Measurements from ENCODE around the gene KCNC2.

Gene KCNC2

DNA sequence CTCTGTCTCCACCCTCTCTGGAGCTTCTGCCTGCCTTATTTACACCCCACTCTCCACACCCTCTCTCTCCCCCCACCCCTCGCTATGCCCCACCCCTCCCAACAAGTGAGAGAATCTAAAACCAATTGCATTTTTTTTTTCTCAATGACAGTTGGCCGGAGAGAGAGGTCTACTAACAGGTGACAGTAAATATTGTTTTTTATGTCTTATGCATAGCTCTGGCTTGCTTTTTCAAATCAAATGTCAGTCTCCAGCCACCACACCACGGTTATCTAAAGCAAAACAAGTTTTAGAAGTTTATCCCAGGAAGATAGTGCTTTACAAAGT lies at the start of gene KCNC2:
Gene KCNC2 (minus strand): TSS at position 28 of the 327 bp plus-strand sequence.
- Histone ChIP-seq H3K9ac (no peak within 1 kb of the TSS), H3K4me1 (peaks cover 6% of the 10 kb centered on the region), H3K4me3 (no peak within 1 kb of the TSS), H3K27ac (no peak within 1 kb of the TSS), H3K36me3 (no peaks in the 10 kb centered on the region), H4K20me1 (no peaks in the 10 kb centered on the region), H3K9me3 (peaks cover 31% of the 10 kb centered on the region), H3K4me2 (no peak within 1 kb of the TSS), H3K27me3 (no peaks in the 10 kb centered on the region)
- TF ChIP-seq Cebpa-rat (IDR thresholded peaks at IDR 0.05) = no peak

DNA sequence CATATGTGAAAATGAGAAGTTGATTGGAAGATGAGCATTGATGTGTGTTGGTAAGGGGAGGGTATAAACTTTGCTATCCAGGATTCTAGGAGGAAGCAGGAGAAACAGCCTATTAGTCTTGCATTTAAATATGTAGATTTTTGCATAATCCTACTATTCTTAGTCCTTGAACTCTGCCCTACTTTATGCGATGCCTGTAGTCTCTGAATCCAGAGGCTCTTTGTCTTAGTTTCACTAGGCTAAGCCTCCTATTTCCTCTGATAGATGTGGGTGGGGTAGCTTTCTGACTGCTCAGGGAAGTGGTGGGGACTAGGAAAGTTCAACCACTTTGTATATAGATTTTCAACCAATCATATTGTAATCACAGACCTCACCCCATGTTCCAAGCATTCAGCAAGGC lies 49.5 kb upstream of the KCNC2 start:
- H3K4me2 ChIP-seq = no peak overlapping the region
- H3K4me1 ChIP-seq = no peaks in the 10 kb centered on the region
- H3K9ac ChIP-seq = no peak overlapping the region
- H3K27ac ChIP-seq = no peak overlapping the region
- H4K20me1 ChIP-seq = no peaks in the 10 kb centered on the region
- no peak overlapping the region for H3K4me3 ChIP-seq
- no peaks in the 10 kb centered on the region for H3K9me3 ChIP-seq
- no peak for TF ChIP-seq Cebpa-rat (IDR thresholded peaks at IDR 0.05)
- no peaks in the 10 kb centered on the region for H3K27me3 ChIP-seq
- no peaks in the 10 kb centered on the region for H3K36me3 ChIP-seq

DNA sequence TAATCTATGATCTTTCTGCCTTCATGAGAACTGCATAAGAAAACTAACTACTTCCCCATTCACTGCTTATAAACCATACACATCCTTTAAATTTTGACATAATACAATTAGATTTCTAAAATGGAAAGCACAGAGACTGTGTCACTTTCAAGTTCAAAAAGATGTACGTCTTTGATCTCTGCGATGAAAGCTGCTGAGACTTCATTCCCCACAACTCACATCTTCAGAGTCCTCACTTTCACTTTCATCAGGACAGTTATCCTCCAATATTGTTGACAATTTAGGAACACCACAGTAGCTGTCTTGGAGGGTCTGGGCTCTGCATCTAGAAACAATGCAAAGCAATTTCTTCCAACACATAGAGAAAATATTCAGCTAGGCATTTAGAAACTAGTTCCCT lies 47.9 kb upstream of the KCNC2 start:
- no peaks in the 10 kb centered on the region for H3K4me1 ChIP-seq
- H3K9me3 ChIP-seq = no peaks in the 10 kb centered on the region
- no peak overlapping the region for H3K4me2 ChIP-seq
- TF ChIP-seq Cebpa-rat (IDR thresholded peaks at IDR 0.05) = no peak
- H3K4me3 ChIP-seq = no peak overlapping the region
- no peaks in the 10 kb centered on the region for H4K20me1 ChIP-seq
- H3K36me3 ChIP-seq = no peaks in the 10 kb centered on the region
- no peak overlapping the region for H3K27ac ChIP-seq
- no peak overlapping the region for H3K9ac ChIP-seq
- H3K27me3 ChIP-seq = no peaks in the 10 kb centered on the region

DNA sequence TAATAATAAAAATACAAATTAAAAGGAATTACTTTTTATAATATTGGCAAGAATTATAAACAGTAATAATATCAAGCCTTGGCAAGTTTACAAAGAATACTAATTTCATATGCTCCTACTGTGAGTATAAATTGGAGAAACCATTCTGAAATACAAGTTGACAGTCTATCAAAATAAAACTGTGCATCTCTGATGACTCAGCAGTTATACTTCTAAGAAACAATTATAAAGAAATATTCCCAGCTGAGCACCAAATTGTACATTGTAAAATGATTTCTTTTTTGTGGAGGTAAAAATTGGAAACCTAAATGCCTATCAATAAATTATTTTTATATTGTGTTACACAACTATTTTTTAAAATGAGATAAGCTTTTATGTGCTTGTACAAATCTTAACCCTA lies 35.5 kb upstream of the KCNC2 start:
- H3K27ac ChIP-seq = no peak overlapping the region
- no peak for TF ChIP-seq Cebpa-rat (IDR thresholded peaks at IDR 0.05)
- H3K4me2 ChIP-seq = no peak overlapping the region
- H3K36me3 ChIP-seq = no peaks in the 10 kb centered on the region
- no peak overlapping the region for H3K4me3 ChIP-seq
- no peaks in the 10 kb centered on the region for H4K20me1 ChIP-seq
- H3K27me3 ChIP-seq = no peaks in the 10 kb centered on the region
- H3K4me1 ChIP-seq = no peaks in the 10 kb centered on the region
- no peak overlapping the region for H3K9ac ChIP-seq
- H3K9me3 ChIP-seq = no peaks in the 10 kb centered on the region

DNA sequence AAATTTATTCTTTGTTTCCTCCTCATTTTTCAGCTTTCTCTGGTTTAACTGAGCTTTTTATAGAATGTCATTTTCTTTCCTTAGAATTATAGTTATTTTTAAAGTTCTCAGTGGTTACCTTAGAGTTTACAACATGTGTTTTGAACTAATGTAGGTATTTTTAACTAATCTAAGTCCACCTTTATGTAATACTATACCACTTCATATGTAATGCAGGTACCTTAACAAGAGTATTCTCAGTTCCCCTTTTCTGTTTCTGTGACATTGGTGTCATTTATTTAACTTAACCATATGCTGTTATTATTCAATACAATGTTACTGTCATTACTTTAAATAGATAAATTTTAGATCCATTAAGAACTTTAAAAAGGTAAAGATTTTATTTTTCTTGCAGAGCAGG lies 30.3 kb upstream of the KCNC2 start:
- Histone ChIP-seq H3K4me2 (no peak overlapping the region), H3K9ac (no peak overlapping the region), H3K4me1 (no peaks in the 10 kb centered on the region), H3K27me3 (no peaks in the 10 kb centered on the region), H3K9me3 (no peaks in the 10 kb centered on the region), H3K4me3 (no peak overlapping the region), H4K20me1 (no peaks in the 10 kb centered on the region), H3K27ac (no peak overlapping the region), H3K36me3 (no peaks in the 10 kb centered on the region)
- no peak for TF ChIP-seq Cebpa-rat (IDR thresholded peaks at IDR 0.05)

DNA sequence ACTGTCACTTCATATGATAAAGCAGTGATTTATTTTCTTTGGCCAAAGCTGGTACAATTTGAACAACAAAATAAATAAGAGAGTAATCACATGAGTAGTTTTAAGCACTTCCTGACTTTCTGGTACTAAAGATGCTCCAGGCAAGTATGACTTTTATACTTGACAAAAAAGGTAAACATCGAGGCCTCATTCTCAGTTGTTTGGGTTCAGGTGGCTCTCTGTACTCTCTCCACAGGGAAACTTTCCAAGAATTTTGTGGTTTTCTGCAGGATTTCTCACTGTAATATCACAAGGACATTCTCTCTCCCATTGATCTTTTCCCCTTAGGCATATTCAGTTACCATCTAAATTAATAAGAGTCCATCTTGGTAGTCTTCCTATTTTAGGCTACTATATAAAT lies 26.6 kb upstream of the KCNC2 start:
- Histone ChIP-seq H4K20me1 (no peaks in the 10 kb centered on the region), H3K4me3 (no peak overlapping the region)

DNA sequence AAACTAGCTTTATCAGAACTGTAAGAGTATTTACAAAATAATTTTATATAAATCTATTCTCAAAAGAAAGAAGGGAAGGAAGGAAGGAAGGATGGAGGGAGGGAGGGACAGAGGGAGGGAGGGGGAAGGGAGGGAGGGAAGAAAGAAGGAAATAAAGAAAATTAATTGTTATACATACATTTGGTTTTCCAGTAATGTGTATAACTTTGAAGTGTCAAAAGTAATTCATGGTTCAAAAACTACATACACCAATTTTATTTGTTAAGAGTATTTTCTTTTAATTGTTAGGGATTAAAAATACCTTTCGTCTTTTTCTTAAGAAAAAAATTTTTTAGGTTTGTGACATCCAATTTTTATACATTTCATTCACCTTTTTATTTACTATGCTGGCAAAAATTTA lies 17.5 kb upstream of the KCNC2 start:
- Histone ChIP-seq H3K4me3 (no peak overlapping the region), H3K4me2 (no peak overlapping the region), H3K27ac (no peak overlapping the region), H3K36me3 (no peaks in the 10 kb centered on the region), H3K4me1 (no peaks in the 10 kb centered on the region), H3K9ac (no peak overlapping the region), H4K20me1 (no peaks in the 10 kb centered on the region), H3K27me3 (no peaks in the 10 kb centered on the region), H3K9me3 (0 out of 2 replicates have a peak, but pooled peaks cover under 1% of the 10 kb centered on the region)
- TF ChIP-seq Cebpa-rat (IDR thresholded peaks at IDR 0.05) = no peak

More for the DNA sequence above, 26.6 kb upstream of the KCNC2 start:
- Histone ChIP-seq H3K9me3 (no peaks in the 10 kb centered on the region), H3K4me2 (no peak overlapping the region), H3K27me3 (no peaks in the 10 kb centered on the region), H3K36me3 (no peaks in the 10 kb centered on the region), H3K4me1 (no peaks in the 10 kb centered on the region), H3K9ac (no peak overlapping the region), H3K27ac (no peak overlapping the region)
- TF ChIP-seq Cebpa-rat (IDR thresholded peaks at IDR 0.05) = no peak

DNA sequence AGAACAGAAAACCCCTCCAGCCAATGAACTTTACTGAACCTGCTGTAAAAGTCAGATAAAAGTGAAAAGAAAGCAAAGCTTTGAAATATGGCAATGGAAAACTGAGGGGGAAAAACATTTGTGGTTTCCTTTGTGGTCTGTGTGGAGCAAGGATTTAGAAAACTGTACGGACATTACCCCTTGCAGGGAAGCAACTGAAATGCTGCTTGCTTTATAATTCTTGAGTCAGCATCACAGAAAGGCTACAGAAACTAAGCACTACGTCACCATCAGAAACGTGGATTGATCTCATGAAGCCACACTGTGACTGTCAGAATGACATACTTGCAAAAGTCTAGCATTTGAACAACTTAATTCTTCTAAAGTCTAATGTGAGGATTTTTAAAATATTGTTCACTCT lies 2.4 kb upstream of the KCNC2 start:
- H3K27me3 ChIP-seq = no peaks in the 10 kb centered on the region

DNA sequence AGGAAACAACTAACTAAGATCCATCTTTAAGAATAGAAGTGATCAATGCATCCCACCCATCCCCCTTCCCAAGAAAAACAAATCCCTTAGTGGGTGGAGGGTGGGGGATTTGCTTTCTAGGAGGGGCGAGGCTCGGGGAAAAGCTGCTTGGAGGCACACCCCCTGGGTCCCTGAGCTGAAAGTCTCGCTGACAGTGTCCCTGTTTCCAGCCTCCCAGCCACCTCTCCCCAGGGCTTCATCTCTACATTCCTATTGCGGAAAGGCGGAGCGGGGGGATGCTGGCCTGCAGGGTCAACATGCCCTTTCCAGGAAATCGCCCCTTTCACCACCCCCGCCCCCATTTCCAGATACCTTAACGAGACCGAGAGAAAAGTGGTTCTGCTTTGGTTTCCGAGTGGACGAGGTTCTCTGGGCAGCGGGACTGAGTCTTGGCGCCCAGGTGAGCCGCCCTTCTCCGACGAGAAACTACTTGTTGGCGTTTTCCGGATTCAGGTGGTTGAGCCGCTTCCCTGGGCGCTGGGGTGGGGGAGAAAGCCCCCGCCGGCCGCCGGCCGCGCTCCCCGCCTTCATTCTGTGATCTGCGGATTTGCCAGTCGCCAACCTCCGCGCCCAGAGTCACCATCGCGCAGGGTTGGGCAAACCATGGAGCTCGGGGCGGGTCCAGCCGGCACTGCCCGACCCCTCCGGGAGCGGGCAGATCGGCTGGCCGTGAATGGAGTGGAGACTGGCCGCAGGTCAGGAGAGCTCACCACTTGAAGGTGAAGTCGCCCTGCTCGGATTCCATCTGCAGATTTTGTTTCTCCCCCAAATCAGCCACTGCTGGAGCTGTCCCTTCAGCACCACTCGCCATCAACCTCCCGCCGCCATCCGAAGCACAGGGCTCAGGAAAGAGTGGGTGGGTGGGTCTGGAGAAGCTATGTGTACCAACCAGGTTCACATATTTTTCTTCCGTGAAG lies 505 bp downstream of the KCNC2 start:
- Histone ChIP-seq H3K36me3 (no peaks in the 10 kb centered on the region), H3K4me1 (peaks cover 6% of the 10 kb centered on the region), H3K27ac (no peak overlapping the region), H3K4me2 (no peak overlapping the region), H3K9me3 (peaks cover 31% of the 10 kb centered on the region), H4K20me1 (no peaks in the 10 kb centered on the region), H3K4me3 (no peak overlapping the region), H3K9ac (no peak overlapping the region), H3K27me3 (no peaks in the 10 kb centered on the region)
- no peak for TF ChIP-seq Cebpa-rat (IDR thresholded peaks at IDR 0.05)

More for the DNA sequence above, 2.4 kb upstream of the KCNC2 start:
- peaks cover 24% of the 10 kb centered on the region for H3K9me3 ChIP-seq
- H3K4me2 ChIP-seq = no peak overlapping the region
- H3K27ac ChIP-seq = no peak overlapping the region
- peaks cover 6% of the 10 kb centered on the region for H3K4me1 ChIP-seq
- H3K36me3 ChIP-seq = no peaks in the 10 kb centered on the region
- no peak overlapping the region for H3K9ac ChIP-seq
- no peaks in the 10 kb centered on the region for H4K20me1 ChIP-seq
- no peak overlapping the region for H3K4me3 ChIP-seq
- no peak for TF ChIP-seq Cebpa-rat (IDR thresholded peaks at IDR 0.05)

DNA sequence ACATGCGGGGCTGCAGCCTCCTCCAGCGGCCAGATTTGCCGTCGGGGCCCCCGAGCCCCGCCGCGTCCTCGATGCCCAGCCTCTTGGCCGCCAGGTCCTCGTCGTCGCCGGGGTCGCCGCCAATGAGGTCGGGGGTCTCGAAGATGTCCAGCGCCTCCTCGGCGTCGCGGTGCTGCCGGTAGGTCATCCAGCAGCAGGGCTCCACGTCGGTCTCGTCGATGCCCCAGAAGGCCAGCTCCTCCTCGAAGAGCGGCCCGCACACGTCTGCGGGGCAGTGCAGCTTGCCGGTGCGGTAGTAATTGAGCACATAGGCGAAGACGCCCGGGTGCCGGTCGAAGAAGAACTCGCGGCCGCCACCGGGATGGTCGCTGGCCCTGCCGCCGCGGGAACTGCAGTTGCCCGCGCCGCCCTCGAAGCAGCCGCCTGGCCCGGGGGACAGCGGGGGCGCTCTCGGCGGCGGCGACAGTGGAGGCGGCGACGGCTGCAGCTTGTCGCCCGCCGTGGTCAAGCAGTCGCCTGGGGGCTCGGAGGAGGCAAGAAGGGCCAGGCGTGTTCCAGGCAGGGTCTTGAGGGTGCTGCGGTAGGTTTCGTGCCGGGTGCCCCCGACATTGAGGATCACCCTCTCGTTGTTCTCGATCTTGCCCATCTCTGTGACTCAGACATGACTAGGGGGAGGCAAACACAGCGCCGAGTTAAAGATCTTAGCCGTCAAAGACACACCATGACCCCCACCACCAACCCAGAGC lies 2.1 kb downstream of the KCNC2 start:
- no peaks in the 10 kb centered on the region for H4K20me1 ChIP-seq
- H3K4me3 ChIP-seq = no peak overlapping the region
- no peaks in the 10 kb centered on the region for H3K36me3 ChIP-seq
- H3K27ac ChIP-seq = no peak overlapping the region
- H3K9me3 ChIP-seq = peaks cover 31% of the 10 kb centered on the region
- H3K27me3 ChIP-seq = no peaks in the 10 kb centered on the region
- H3K4me1 ChIP-seq = peaks cover 6% of the 10 kb centered on the region
- no peak overlapping the region for H3K4me2 ChIP-seq
- H3K9ac ChIP-seq = no peak overlapping the region
- no peak for TF ChIP-seq Cebpa-rat (IDR thresholded peaks at IDR 0.05)

Measured in BLaER1 (cell line).